ENCODE measurements around the gene CERS4. TPM values are rescaled to one million over a fixed set of nuclear protein-coding genes. Genes with fewer than 3 reads are reported as not detected.

Gene CERS4
- total and polyA plus RNA-seq, 11 donors: 11.1 to 37.7 (median 20.6) TPM

- Histone ChIP-seq H3K9me3 (no peaks in the 10 kb centered on the region), H3K27me3 (no peaks in the 10 kb centered on the region), H3K4me3 (no peak overlapping the region), H3K36me3 (peaks cover 0 to 12% (median 0%) of the 10 kb centered on the region in 9 donors), H3K4me1 (peaks cover 0 to 25% (median 10%) of the 10 kb centered on the region in 12 donors), H3K27ac (peak overlapping the region in 1 of 12 donors; percentile 28)
- ATAC-seq (peak; percentile 73 to 89 (median 82)), DNase-seq (peak; percentile 58 to 86 (median 76))
- whole genome bisulfite sequencing, 4 donors: 15 to 34% (median 25%) methylated on average over 4 to 11 of the region's 11 CpGs
- no peak for TF ChIP-seq POLR2A (IDR thresholded peaks at IDR 0.05)
- TF ChIP-seq CTCF (IDR thresholded peaks at IDR 0.05): no peak
- intact Hi-C loops (cut with DNase I): no loop called here
Observed at GRCh38 chr19:8302357-8302691, 93.2 kb downstream of the CERS4 start.

- Histone ChIP-seq H3K27me3 (no peaks in the 10 kb centered on the region), H3K4me3 (no peak overlapping the region), H3K9me3 (no peaks in the 10 kb centered on the region), H3K4me1 (peaks cover 0 to 29% (median 14%) of the 10 kb centered on the region in 12 donors), H3K36me3 (peaks cover 0 to 12% (median 0%) of the 10 kb centered on the region in 9 donors), H3K27ac (peak overlapping the region in 1 of 12 donors; percentile 28)
- ATAC-seq (peak in 3 of 4 donors; percentile 2 to 21 (median 4)), DNase-seq (peak in 1 of 5 donors; percentile 27)
- WGBS, 4 donors: 52 to 58% (median 56%) methylated on average over 7 of the region's 7 CpGs
- TF ChIP-seq CTCF (IDR thresholded peaks at IDR 0.05) (no peak), POLR2A (IDR thresholded peaks at IDR 0.05) (no peak)
- intact Hi-C loops (cut with DNase I): no loop called here
Observed at GRCh38 chr19:8302734-8303133, 93.6 kb downstream of the CERS4 start.

- TF ChIP-seq POLR2A (IDR thresholded peaks at IDR 0.05): no peak
- TF ChIP-seq CTCF (IDR thresholded peaks at IDR 0.05): no peak
- H3K36me3 ChIP-seq: peaks cover 0 to 15% (median 10%) of the 10 kb centered on the region in 9 donors
- H3K27me3 ChIP-seq: no peaks in the 10 kb centered on the region
- no peak overlapping the region for H3K27ac ChIP-seq
- ATAC-seq (no peak), DNase-seq (peak in 4 of 5 donors; percentile 6 to 33 (median 24))
- H3K4me3 ChIP-seq: no peak overlapping the region
- no peaks in the 10 kb centered on the region for H3K9me3 ChIP-seq
- WGBS, 4 donors: 83 to 84% (median 84%) methylated on average over 31 to 33 of the region's 33 CpGs
- peaks cover 0 to 46% (median 28%) of the 10 kb centered on the region in 12 donors for H3K4me1 ChIP-seq
- intact Hi-C loops (cut with DNase I): no loop called here
Observed at GRCh38 chr19:8304841-8305621, 95.9 kb downstream of the CERS4 start.

GRCh38 chr19:8305798-8306197 is 96.6 kb downstream of the CERS4 start:
- H3K4me1 ChIP-seq: peaks cover 0 to 46% (median 28%) of the 10 kb centered on the region in 12 donors

More at GRCh38 chr19:8305798-8306197, 96.6 kb downstream of the CERS4 start:
- H3K4me3 ChIP-seq: peak overlapping the region in 2 of 12 donors; percentile 66 to 83
- no peaks in the 10 kb centered on the region for H3K9me3 ChIP-seq
- intact Hi-C loops (cut with DNase I): no loop called here
- no peak for TF ChIP-seq POLR2A (IDR thresholded peaks at IDR 0.05)
- TF ChIP-seq CTCF (IDR thresholded peaks at IDR 0.05): no peak
- H3K27ac ChIP-seq: peak overlapping the region in 8 of 12 donors; percentile 18 to 58 (median 39)
- H3K36me3 ChIP-seq: peaks cover 0 to 22% (median 16%) of the 10 kb centered on the region in 9 donors
- ATAC-seq (no peak), DNase-seq (peak in 4 of 5 donors; percentile 2 to 25 (median 12))
- WGBS, 4 donors: 84 to 98% (median 93%) methylated on average over 4 of the region's 4 CpGs
- no peaks in the 10 kb centered on the region for H3K27me3 ChIP-seq
